ENCODE data around the gene GYS1. TPM values are rescaled to one million over a fixed set of nuclear protein-coding genes. Genes with fewer than 3 reads are reported as not detected.

GYS1 gene
- polyA plus RNA-seq, 1 donor from 2014 or later, result 12.9 TPM

GRCh38 chr19:48961673-48962028 is 31.5 kb downstream of the GYS1 start:
- H3K4me3 ChIP-seq (ENCODE audit: low read length), result no peak overlapping the region
- no peak overlapping the region for H3K9ac ChIP-seq (ENCODE audit: low read length)
- H4K20me1 ChIP-seq (ENCODE audit: insufficient read depth), result no peaks in the 10 kb centered on the region
- no peak overlapping the region for H3K27ac ChIP-seq (ENCODE audit: low read length)
- no peaks in the 10 kb centered on the region for H3F3A ChIP-seq (ENCODE audit: insufficient read depth, low read length, poor library complexity, severe bottlenecking)
- H3K79me2 ChIP-seq (replicated peaks; ENCODE audit: insufficient read depth, low read length), result peaks cover 6% of the 10 kb centered on the region
- no peaks in the 10 kb centered on the region for H3K36me3 ChIP-seq (ENCODE audit: insufficient read depth, low read length)
- H2AFZ ChIP-seq (ENCODE audit: low read depth, low read length), result no peak overlapping the region
- H3K27me3 ChIP-seq (ENCODE audit: insufficient read depth, low read depth, low read length), result no peaks in the 10 kb centered on the region
- TF ChIP-seq TAF1 (IDR thresholded peaks at IDR 0.05; ENCODE audit: low read depth) (no peak), POLR2AphosphoS5 (IDR thresholded peaks at IDR 0.05) (no peak), REST (IDR thresholded peaks at IDR 0.05; ENCODE audit: borderline replicate concordance) (no peak)
- H3K4me2 ChIP-seq (ENCODE audit: low read length), result no peak overlapping the region
- H3K9me3 ChIP-seq (ENCODE audit: low read length), result no peaks in the 10 kb centered on the region
- no peaks in the 10 kb centered on the region for H3K9me2 ChIP-seq (ENCODE audit: insufficient read depth, low read length)

- Histone ChIP-seq H3K36me3 (ENCODE audit: insufficient read depth, low read length) (no peaks in the 10 kb centered on the region), H2AFZ (ENCODE audit: low read depth, low read length) (no peak overlapping the region), H3K9me2 (ENCODE audit: insufficient read depth, low read length) (no peaks in the 10 kb centered on the region), H3K27me3 (ENCODE audit: insufficient read depth, low read depth, low read length) (no peaks in the 10 kb centered on the region), H3K79me2 (replicated peaks; ENCODE audit: insufficient read depth, low read length) (peaks cover 2% of the 10 kb centered on the region), H3K9ac (ENCODE audit: low read length) (no peak overlapping the region), H3F3A (ENCODE audit: insufficient read depth, low read length, poor library complexity, severe bottlenecking) (no peaks in the 10 kb centered on the region), H4K20me1 (ENCODE audit: insufficient read depth) (no peaks in the 10 kb centered on the region), H3K4me2 (ENCODE audit: low read length) (no peak overlapping the region), H3K9me3 (ENCODE audit: low read length) (no peaks in the 10 kb centered on the region), H3K4me3 (ENCODE audit: low read length) (no peak overlapping the region), H3K27ac (ENCODE audit: low read length) (no peak overlapping the region)
- no peak for TF ChIP-seq SMC3 (conservative IDR thresholded peaks at IDR 0.05; ENCODE audit: poor library complexity)
- no peak for TF ChIP-seq REST (IDR thresholded peaks at IDR 0.05; ENCODE audit: borderline replicate concordance)
- TF ChIP-seq CTCF (IDR thresholded peaks at IDR 0.05; ENCODE audit: poor library complexity, severe bottlenecking), result no peak
- TF ChIP-seq TAF1 (IDR thresholded peaks at IDR 0.05; ENCODE audit: low read depth), result no peak
- TF ChIP-seq RAD21 (conservative IDR thresholded peaks at IDR 0.05), result no peak
- no peak for TF ChIP-seq MXI1 (conservative IDR thresholded peaks at IDR 0.05; ENCODE audit: poor library complexity, severe bottlenecking)
- TF ChIP-seq POLR2AphosphoS5 (IDR thresholded peaks at IDR 0.05), result no peak
These were observed 32.0 kb downstream of the GYS1 start for GRCh38 chr19:48961051-48961649.
